IMR-90 (cell line): ENCODE data around the gene CALHM3. TPM values are rescaled to one million over a fixed set of nuclear protein-coding genes. Genes with fewer than 3 reads are reported as not detected.

ENCODE experiments used
- ATAC-seq: fragments of 200-7000 bp; cut with Tn5 transposase; 2 replicates; pipeline ENCODE4 v1.9.1; 2020; ENCODE audit warnings: low read depth, mild to moderate bottlenecking, moderate library complexity
- BruUV-seq: library from RNA; stranded (reverse); fragments of 400-500 nt; replicated peaks from 2 replicates; lab custom pipeline; 2021; lab: Mats Ljungman, UMichigan
- CTCF ChIA-PET: fragments of 300-600 bp; formaldehyde crosslinking; extraction: SDS; loops from one replicate; lab custom pipeline; 2021; ENCODE audit warnings: antibody characterized with exemption; lab: Yijun Ruan, JAX
- POLR2A ChIA-PET: fragments of 300-600 bp; sonication (Branson Sonifier 250); formaldehyde crosslinking; loops from one replicate; lab custom pipeline; 2022; ENCODE audit warnings: antibody characterized with exemption; ENCODE audit not compliant: unreplicated experiment; lab: Charles Lee
- DNase-seq: peaks from one replicate; pipeline ENCODE4 v3.0.0; 2013
- H2AFZ ChIP-seq: replicated peaks from 2 replicates; pipeline ENCODE3; 2013; ENCODE audit warnings: low read length, mild to moderate bottlenecking; ENCODE audit not compliant: poor library complexity
- H2AK5ac ChIP-seq: 2 replicates; pipeline ENCODE4 v1.6.1; 2013; ENCODE audit warnings: low read depth, low read length, inconsistent platforms
- H2AK9ac ChIP-seq: replicated peaks from 2 replicates; pipeline ENCODE3; 2013; ENCODE audit warnings: mild to moderate bottlenecking, low read depth, low read length, moderate library complexity; ENCODE audit not compliant: poor library complexity
- H2BK120ac ChIP-seq: 2 replicates; pipeline ENCODE4 v1.6.1; 2013; ENCODE audit warnings: low read depth, low read length, inconsistent platforms
- H2BK15ac ChIP-seq: 3 replicates; pipeline ENCODE4 v1.6.1; 2013; ENCODE audit warnings: low read depth, low read length, inconsistent platforms
- H2BK20ac ChIP-seq: 2 replicates; pipeline ENCODE4 v1.6.1; 2013; ENCODE audit warnings: low read depth, mild to moderate bottlenecking, inconsistent platforms, low read length, moderate library complexity
- H2BK5ac ChIP-seq: 2 replicates; pipeline ENCODE4 v1.6.1; 2013; ENCODE audit warnings: mild to moderate bottlenecking, low read depth, low read length, inconsistent platforms; ENCODE audit not compliant: poor library complexity, severe bottlenecking
- H3K14ac ChIP-seq: replicated peaks from 2 replicates; pipeline ENCODE4 v1.6.1; 2013; ENCODE audit warnings: low read depth, low read length, inconsistent platforms
- H3K18ac ChIP-seq: 2 replicates; pipeline ENCODE4 v1.6.1; 2013; ENCODE audit warnings: low read depth, low read length, control low read depth
- H3K23ac ChIP-seq: 2 replicates; pipeline ENCODE4 v1.6.1; 2013; ENCODE audit warnings: low read depth, low read length, inconsistent platforms
- H3K27ac ChIP-seq: 2 replicates; pipeline ENCODE4 v1.5.1; 2013; ENCODE audit warnings: mild to moderate bottlenecking, control low read depth, low read length; ENCODE audit not compliant: insufficient read depth
- H3K27me3 ChIP-seq: 2 replicates; pipeline ENCODE4 v1.6.1; 2013; ENCODE audit warnings: low read length; ENCODE audit not compliant: control insufficient read depth, insufficient read depth
- H3K36me3 ChIP-seq: 2 replicates; pipeline ENCODE4 v1.6.1; 2013; ENCODE audit warnings: low read length, mixed read lengths; ENCODE audit not compliant: control insufficient read depth, insufficient read depth
- H3K4ac ChIP-seq: 2 replicates; pipeline ENCODE4 v1.6.1; 2013; ENCODE audit warnings: low read depth, low read length, inconsistent platforms
- H3K4me1 ChIP-seq: 2 replicates; pipeline ENCODE4 v1.6.1; 2013; ENCODE audit warnings: low read length, mixed read lengths; ENCODE audit not compliant: control insufficient read depth, insufficient read depth
- H3K4me2 ChIP-seq: 2 replicates; pipeline ENCODE4 v1.6.1; 2013; ENCODE audit warnings: low read depth, mild to moderate bottlenecking, control low read depth, low read length, moderate library complexity
- H3K4me3 ChIP-seq: 2 replicates; pipeline ENCODE4 v1.5.1; 2013; ENCODE audit warnings: low read depth, mild to moderate bottlenecking, control low read depth, low read length, moderate library complexity; ENCODE audit not compliant: insufficient read depth
- H3K56ac ChIP-seq: 2 replicates; pipeline ENCODE4 v1.6.1; 2013; ENCODE audit warnings: low read length, inconsistent platforms; ENCODE audit not compliant: insufficient read depth; ENCODE audit errors: extremely low read depth
- H3K79me1 ChIP-seq, 2 experiments: 2 replicates each; pipeline ENCODE4 v1.6.1; 2013; ENCODE audit warnings: low read length in 2 of 2, inconsistent platforms in 1 of 2, low read depth in 1 of 2
- H3K9ac ChIP-seq: 2 replicates; pipeline ENCODE4 v1.6.1; 2013; ENCODE audit warnings: low read depth, low read length, control low read depth
- H3K9me1 ChIP-seq: 2 replicates; pipeline ENCODE4 v1.6.1; 2013; ENCODE audit warnings: low read length, inconsistent platforms; ENCODE audit not compliant: insufficient read depth
- H3K9me3 ChIP-seq: 2 replicates; pipeline ENCODE4 v1.6.1; 2013; ENCODE audit warnings: low read length; ENCODE audit not compliant: control insufficient read depth, insufficient read depth
- H4K20me1 ChIP-seq: 2 replicates; pipeline ENCODE4 v1.6.1; 2013; ENCODE audit warnings: low read length, inconsistent platforms; ENCODE audit not compliant: insufficient read depth
- H4K5ac ChIP-seq: 2 replicates; pipeline ENCODE4 v1.6.1; 2013; ENCODE audit warnings: mild to moderate bottlenecking, low read depth, low read length, control low read depth
- H4K8ac ChIP-seq, 2 experiments: 2 replicates each; pipeline ENCODE4 v1.6.1; 2013; ENCODE audit warnings: low read depth in 2 of 2, low read length in 2 of 2, control low read depth in 1 of 2, inconsistent platforms in 1 of 2
- H4K91ac ChIP-seq: 2 replicates; pipeline ENCODE4 v1.6.1; 2013; ENCODE audit warnings: low read depth, low read length, inconsistent platforms; ENCODE audit not compliant: insufficient read depth
- CEBPB ChIP-seq: IDR thresholded peaks from 2 replicates; pipeline ENCODE4 v1.6.1; 2012; ENCODE audit warnings: low read depth, low read length, improper control_type of control experiment
- CHD1 ChIP-seq: IDR thresholded peaks from 2 replicates; pipeline ENCODE4 v1.6.1; 2012; ENCODE audit warnings: low read depth, low read length, improper control_type of control experiment
- FOS ChIP-seq: fragments of 150-350 bp; IDR thresholded peaks from 2 replicates; pipeline ENCODE4 v1.6.1; 2016; ENCODE audit warnings: low read depth, low read length
- MAFK ChIP-seq: IDR thresholded peaks from 2 replicates; pipeline ENCODE4 v1.6.1; 2012; ENCODE audit warnings: low read depth, low read length, improper control_type of control experiment
- NFE2L2 ChIP-seq: fragments of 150-350 bp; IDR thresholded peaks from 2 replicates; pipeline ENCODE4 v1.6.1; 2016; ENCODE audit warnings: low read depth, mild to moderate bottlenecking, low read length
- POLR2A ChIP-seq: IDR thresholded peaks from 2 replicates; pipeline ENCODE4 v1.6.1; 2012; ENCODE audit warnings: mild to moderate bottlenecking, low read depth, low read length
- RAD21 ChIP-seq: IDR thresholded peaks from 2 replicates; pipeline ENCODE4 v1.6.1; 2012; ENCODE audit warnings: low read length, improper control_type of control experiment
- SMC3 ChIP-seq: fragments of 150-350 bp; IDR thresholded peaks from 2 replicates; pipeline ENCODE4 v1.6.1; 2016; ENCODE audit warnings: low read depth, mild to moderate bottlenecking, antibody characterized with exemption, low read length, moderate library complexity
- WGBS, 2 experiments: methylation state at CpG; one replicate each; pipeline versions ENCODE4 v1.1.5 to v1.1.7; 2013; ENCODE audit warnings: missing lambda C conversion rate in 2 of 2; ENCODE audit not compliant: insufficient read length in 1 of 2; ENCODE audit errors: extremely low coverage in 2 of 2; 5-methylcytosine and 5-hydroxymethylcytosine counted together
- dilution Hi-C: fragments of 300-500 bp; cut with HindIII; formaldehyde crosslinking; loops from one replicate; pipeline ENCODE4 v1.14.3; 2018; ENCODE audit warnings: low sequenced_read_pairs; ENCODE audit not compliant: unreplicated experiment
- in situ Hi-C: fragments of 300-500 bp; cut with MboI; formaldehyde crosslinking; loops from 3 replicates; pipeline ENCODE4 v1.14.3; 2019; ENCODE audit warnings: low sequenced_read_pairs, inconsistent platforms, mixed read lengths
- intact Hi-C: fragments of 100-400 bp; cut with micrococcal nuclease; formaldehyde crosslinking; loops from 2 replicates; pipeline ENCODE4 v1.10.0; 2022
- polyA plus RNA-seq, 3 experiments: library from polyadenylated mRNA; depleted of rRNA; stranded (reverse); fragments of >200 nt; gene quantifications; 2 replicates each; pipeline ENCODE4 v1.2.3, GENCODE V29; 2012; ENCODE audit warnings: low replicate concordance in 1 of 3
- total RNA-seq: library from RNA; depleted of rRNA; stranded (reverse); fragments of >200 nt; gene quantifications from 2 replicates; pipeline ENCODE4 v1.2.3, GENCODE V29; 2012
- TF ChIP-seq, protein P1 (sequence below): fragments of 150-350 bp; IDR thresholded peaks from 2 replicates; pipeline ENCODE4 v1.6.1; 2016; ENCODE audit warnings: low read depth, mild to moderate bottlenecking, low read length, moderate library complexity, borderline replicate concordance
- TF ChIP-seq, protein P2 (sequence below): conservative IDR thresholded peaks from 2 replicates; pipeline ENCODE4 v1.5.1; 2012; ENCODE audit warnings: mild to moderate bottlenecking, low read depth, low read length, improper control_type of control experiment
- TF ChIP-seq, protein P3 (sequence below): fragments of 150-350 bp; IDR thresholded peaks from 2 replicates; pipeline ENCODE4 v1.6.1; 2017; ENCODE audit warnings: mild to moderate bottlenecking, antibody characterized with exemption, low read length, low read depth

Gene CALHM3
- total and polyA plus RNA-seq, 2 of the 4 experiments (the other 2 are of a cell fraction), result not detected

DNA sequence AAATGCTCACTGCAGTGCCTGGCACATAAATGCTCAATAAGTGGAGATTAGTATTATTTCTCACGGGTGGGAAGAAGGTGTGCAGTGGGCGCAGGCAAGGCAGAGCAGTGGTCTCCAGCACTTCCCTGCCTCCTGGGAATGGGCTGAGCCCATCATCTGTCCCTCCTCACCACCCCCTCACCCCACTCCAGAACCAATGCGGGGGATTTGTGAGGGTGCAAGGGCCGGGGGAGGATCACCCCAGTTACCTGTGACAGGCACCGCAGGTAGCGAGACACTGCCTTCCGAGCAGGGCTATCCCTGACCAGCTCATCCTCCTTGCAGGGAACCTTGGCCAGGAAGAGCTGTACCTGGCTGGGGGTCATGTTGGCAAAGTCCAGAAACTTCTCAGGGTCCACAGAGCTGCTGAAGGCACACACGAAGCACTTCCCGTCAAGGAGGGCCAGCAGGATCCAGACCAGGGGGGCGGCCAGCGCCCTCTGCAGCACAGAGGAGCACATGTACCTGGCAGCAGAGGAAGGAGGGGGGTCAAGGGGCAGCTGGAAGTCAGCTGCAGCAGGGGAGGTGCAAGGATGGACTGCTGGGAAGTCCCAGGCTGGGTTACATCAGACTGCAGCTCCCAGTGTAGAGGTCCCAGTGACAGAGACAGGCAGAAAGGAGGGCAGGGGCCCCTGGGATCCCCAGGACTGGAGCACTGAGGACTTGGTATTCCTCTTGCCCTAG lies 2.8 kb downstream of the CALHM3 start:
- Histone ChIP-seq H2BK120ac (no peak overlapping the region), H3K9me1 (peaks cover 4% of the 10 kb centered on the region; the same call in 1 of the 2 replicates), H2BK15ac (no peak overlapping the region), H2BK5ac (no peak overlapping the region), H4K20me1 (no peaks in the 10 kb centered on the region), H2AK5ac (no peak overlapping the region), H3K27ac (no peak overlapping the region), H4K5ac (no peak overlapping the region), H3K27me3 (peaks cover 31% of the 10 kb centered on the region), H3K79me1 (no peaks in the 10 kb centered on the region), H3K4me2 (no peak overlapping the region), H3K56ac (no peak overlapping the region), H3K4me1 (peaks cover 3% of the 10 kb centered on the region), H4K8ac (no peak overlapping the region), H3K18ac (no peak overlapping the region), H2BK20ac (no peak overlapping the region), H3K9me3 (no peaks in the 10 kb centered on the region), H3K9ac (no peak overlapping the region), H3K14ac (no peak overlapping the region), H2AFZ (peak overlapping the region; percentile 2), H3K23ac (no peak overlapping the region), H2AK9ac (peak overlapping the region; percentile 35), H3K4ac (no peak overlapping the region), H4K91ac (no peak overlapping the region), H3K36me3 (no peaks in the 10 kb centered on the region), H3K4me3 (no peak overlapping the region)
- WGBS, 2 experiments, result 20% methylated on average over 5 of the region's 11 CpGs; no CpG with 5 or more reads in 1 of the 2 experiments
- no peak for ATAC-seq
- in situ Hi-C loops (no loop called here), dilution Hi-C loops (no loop called here), intact Hi-C loops (no loop called here)
- TF ChIP-seq RAD21 (no peak), FOS (no peak), NFE2L2 (no peak), SMC3 (no peak), CHD1 (no peak), POLR2A (no peak), CEBPB (no peak), MAFK (no peak)
- TF ChIP-seq, protein P1, sequence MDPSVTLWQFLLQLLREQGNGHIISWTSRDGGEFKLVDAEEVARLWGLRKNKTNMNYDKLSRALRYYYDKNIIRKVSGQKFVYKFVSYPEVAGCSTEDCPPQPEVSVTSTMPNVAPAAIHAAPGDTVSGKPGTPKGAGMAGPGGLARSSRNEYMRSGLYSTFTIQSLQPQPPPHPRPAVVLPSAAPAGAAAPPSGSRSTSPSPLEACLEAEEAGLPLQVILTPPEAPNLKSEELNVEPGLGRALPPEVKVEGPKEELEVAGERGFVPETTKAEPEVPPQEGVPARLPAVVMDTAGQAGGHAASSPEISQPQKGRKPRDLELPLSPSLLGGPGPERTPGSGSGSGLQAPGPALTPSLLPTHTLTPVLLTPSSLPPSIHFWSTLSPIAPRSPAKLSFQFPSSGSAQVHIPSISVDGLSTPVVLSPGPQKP, result no peak
- TF ChIP-seq, protein P2, sequence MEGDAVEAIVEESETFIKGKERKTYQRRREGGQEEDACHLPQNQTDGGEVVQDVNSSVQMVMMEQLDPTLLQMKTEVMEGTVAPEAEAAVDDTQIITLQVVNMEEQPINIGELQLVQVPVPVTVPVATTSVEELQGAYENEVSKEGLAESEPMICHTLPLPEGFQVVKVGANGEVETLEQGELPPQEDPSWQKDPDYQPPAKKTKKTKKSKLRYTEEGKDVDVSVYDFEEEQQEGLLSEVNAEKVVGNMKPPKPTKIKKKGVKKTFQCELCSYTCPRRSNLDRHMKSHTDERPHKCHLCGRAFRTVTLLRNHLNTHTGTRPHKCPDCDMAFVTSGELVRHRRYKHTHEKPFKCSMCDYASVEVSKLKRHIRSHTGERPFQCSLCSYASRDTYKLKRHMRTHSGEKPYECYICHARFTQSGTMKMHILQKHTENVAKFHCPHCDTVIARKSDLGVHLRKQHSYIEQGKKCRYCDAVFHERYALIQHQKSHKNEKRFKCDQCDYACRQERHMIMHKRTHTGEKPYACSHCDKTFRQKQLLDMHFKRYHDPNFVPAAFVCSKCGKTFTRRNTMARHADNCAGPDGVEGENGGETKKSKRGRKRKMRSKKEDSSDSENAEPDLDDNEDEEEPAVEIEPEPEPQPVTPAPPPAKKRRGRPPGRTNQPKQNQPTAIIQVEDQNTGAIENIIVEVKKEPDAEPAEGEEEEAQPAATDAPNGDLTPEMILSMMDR, result no peak; the same call in 1 of the 2 replicates
- TF ChIP-seq, protein P3, sequence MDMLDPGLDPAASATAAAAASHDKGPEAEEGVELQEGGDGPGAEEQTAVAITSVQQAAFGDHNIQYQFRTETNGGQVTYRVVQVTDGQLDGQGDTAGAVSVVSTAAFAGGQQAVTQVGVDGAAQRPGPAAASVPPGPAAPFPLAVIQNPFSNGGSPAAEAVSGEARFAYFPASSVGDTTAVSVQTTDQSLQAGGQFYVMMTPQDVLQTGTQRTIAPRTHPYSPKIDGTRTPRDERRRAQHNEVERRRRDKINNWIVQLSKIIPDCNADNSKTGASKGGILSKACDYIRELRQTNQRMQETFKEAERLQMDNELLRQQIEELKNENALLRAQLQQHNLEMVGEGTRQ, result no peak
- no peak for DNase-seq
- POLR2A ChIA-PET, result no interaction called here
- CTCF ChIA-PET, result no interaction called here
- no TSS peak for BruUV-seq
